Subcutaneous adipose tissue (tissue), 4 donors: ENCODE results near the gene ICA1. TPM values are rescaled to one million over a fixed set of nuclear protein-coding genes. Genes with fewer than 3 reads are reported as not detected.

Source experiments
- CTCF ChIP-seq: fragments of 450-650 bp; IDR thresholded peaks from one replicate; pipeline ENCODE4 v1.5.1; 2016; ENCODE audit warnings: low read depth, mild to moderate bottlenecking, control low read depth, antibody characterized with exemption, moderate library complexity
- total RNA-seq, 4 donors: library from RNA; depleted of rRNA; stranded (reverse); fragments of >200 nt; gene quantifications; one replicate each; pipeline ENCODE4 v1.1.0, GENCODE V29; 2016

Gene ICA1
- total RNA-seq, 4 donors from 2014 or later, result 20.9 to 55.4 (median 34.3) TPM

- TF ChIP-seq CTCF, result no peak
Observed at GRCh38 chr7:8149222-8149621, 112.7 kb downstream of the ICA1 start.

GRCh38 chr7:8147760-8148463 lies 114.1 kb downstream of the ICA1 start:
- TF ChIP-seq CTCF, result no peak

- no peak for TF ChIP-seq CTCF
Observed at GRCh38 chr7:8146788-8147413, 115.1 kb downstream of the ICA1 start.

GRCh38 chr7:8146106-8146787 lies 115.7 kb downstream of the ICA1 start:
- TF ChIP-seq CTCF, result no peak

- no peak for TF ChIP-seq CTCF
Observed at GRCh38 chr7:8144856-8145255, 117.1 kb downstream of the ICA1 start.

- no peak for TF ChIP-seq CTCF
Observed at GRCh38 chr7:8143151-8143874, 118.7 kb downstream of the ICA1 start.

- no peak for TF ChIP-seq CTCF
Observed at GRCh38 chr7:8142477-8142876, 119.5 kb downstream of the ICA1 start.
